Measurements from ENCODE around the gene CASK. TPM values are rescaled to one million over a fixed set of nuclear protein-coding genes. Genes with fewer than 3 reads are reported as not detected.
A peak's percentile ranks its signal among the peaks of the same experiment; 100 is the strongest.
"Not testable (repeated sequence)": the region's sequence is repeated elsewhere in the genome, so short reads cannot be mapped to it uniquely, and the experiment has no call there.

The CASK gene
- total RNA-seq, 2 experiments from 2014 or later, result 39.9 to 44.6 TPM

DNA sequence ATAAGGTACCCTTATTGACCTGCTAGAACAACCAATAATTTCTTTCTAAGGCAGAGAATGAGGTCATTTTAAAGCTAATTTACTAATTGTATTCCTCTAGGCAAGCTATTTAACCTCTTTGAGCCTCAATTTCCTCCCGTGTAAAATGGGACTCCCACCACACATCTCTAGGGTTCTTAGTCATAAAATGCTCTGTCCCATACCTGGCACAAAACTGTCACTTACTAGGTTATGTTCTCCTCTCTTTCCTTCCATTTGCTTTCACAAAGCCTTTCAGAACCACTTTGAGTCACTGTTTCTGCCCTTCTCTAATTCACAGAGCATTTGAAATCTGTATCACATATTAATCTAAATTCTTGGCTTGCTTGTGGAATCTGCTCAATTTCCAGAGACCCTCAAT is 201.8 kb downstream of the CASK start:
- peaks cover 53% of the 10 kb centered on the region for H3K36me3 Mint-ChIP-seq (ENCODE audit: low read depth)
- no peak overlapping the region for H3K4me3 ChIP-seq (ENCODE audit: low read length)
- no peak overlapping the region for H3K27ac ChIP-seq (ENCODE audit: low read depth in 1 of 2, low read length in 2 of 2)
- POLR2A ChIA-PET, result interaction anchor here (0.7 kb wide), 1 partner anchor 163 kb away, joined by 3 read pairs; no protein-coding TSS in a partner anchor
- no peaks in the 10 kb centered on the region for H3K9me3 Mint-ChIP-seq
- H3K4me3 Mint-ChIP-seq, result no peak overlapping the region
- no peaks in the 10 kb centered on the region for H3K27me3 ChIP-seq (ENCODE audit: control insufficient read depth in 1 of 2, insufficient read depth in 2 of 2, low read length in 2 of 2)
- peaks cover 8 to 27% of the 10 kb centered on the region in 2 experiments for H3K9me3 ChIP-seq (ENCODE audit: control insufficient read depth in 1 of 2, insufficient read depth in 1 of 2, low read length in 2 of 2)
- H3K4me1 Mint-ChIP-seq (ENCODE audit: low read depth), result peaks cover 19% of the 10 kb centered on the region
- H3K27me3 Mint-ChIP-seq, result no peaks in the 10 kb centered on the region
- CTCF ChIA-PET, result no interaction called here
- peaks cover 3% of the 10 kb centered on the region for H3K36me3 ChIP-seq (ENCODE audit: insufficient read depth, low read length)
- intact Hi-C loops (cut with DNase I, micrococcal nuclease), result no loop called here
- no peak for ATAC-seq (ENCODE audit: poor library complexity)
- DNase-seq, result no peak
- TF ChIP-seq, protein P1, sequence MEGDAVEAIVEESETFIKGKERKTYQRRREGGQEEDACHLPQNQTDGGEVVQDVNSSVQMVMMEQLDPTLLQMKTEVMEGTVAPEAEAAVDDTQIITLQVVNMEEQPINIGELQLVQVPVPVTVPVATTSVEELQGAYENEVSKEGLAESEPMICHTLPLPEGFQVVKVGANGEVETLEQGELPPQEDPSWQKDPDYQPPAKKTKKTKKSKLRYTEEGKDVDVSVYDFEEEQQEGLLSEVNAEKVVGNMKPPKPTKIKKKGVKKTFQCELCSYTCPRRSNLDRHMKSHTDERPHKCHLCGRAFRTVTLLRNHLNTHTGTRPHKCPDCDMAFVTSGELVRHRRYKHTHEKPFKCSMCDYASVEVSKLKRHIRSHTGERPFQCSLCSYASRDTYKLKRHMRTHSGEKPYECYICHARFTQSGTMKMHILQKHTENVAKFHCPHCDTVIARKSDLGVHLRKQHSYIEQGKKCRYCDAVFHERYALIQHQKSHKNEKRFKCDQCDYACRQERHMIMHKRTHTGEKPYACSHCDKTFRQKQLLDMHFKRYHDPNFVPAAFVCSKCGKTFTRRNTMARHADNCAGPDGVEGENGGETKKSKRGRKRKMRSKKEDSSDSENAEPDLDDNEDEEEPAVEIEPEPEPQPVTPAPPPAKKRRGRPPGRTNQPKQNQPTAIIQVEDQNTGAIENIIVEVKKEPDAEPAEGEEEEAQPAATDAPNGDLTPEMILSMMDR (IDR thresholded peaks at IDR 0.05), result no peak
- H3K4me1 ChIP-seq (ENCODE audit: insufficient read depth, low read length), result peaks cover 29% of the 10 kb centered on the region
- H3K27ac Mint-ChIP-seq, result no peak overlapping the region

DNA sequence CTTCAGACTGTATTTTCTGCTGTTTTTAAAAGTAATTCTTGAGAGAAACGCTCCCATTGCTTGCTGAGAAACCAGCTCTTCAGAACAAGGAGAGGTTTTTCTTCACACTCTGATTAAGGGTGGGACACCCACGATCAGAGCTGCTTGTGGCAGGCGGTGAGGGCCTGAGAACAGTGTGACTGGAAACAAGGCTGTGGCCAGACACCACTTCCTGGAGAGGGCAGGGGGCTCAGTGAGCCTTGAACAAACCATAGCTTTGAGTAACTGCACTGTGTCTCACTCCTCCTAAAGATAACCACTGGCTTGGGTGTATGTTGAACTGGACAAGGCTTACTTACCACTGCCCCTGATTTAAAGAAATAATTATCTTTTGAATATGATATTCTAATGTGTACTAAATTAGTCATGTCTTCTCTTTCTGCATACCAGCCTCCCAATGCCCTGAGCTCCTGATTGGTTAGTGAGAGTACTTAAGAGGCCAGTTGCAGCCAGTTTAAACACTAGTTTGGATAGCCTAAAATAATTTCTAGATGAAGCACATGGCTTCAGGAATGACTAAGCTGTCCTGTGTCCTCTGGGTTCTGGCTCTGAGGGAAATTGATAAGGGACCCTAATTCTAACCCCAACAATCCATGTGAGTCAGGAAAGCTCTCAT is 203.1 kb downstream of the CASK start:
- H3K27me3 ChIP-seq (ENCODE audit: control insufficient read depth in 1 of 2, insufficient read depth in 2 of 2, low read length in 2 of 2), result no peaks in the 10 kb centered on the region
- H3K4me3 ChIP-seq (ENCODE audit: low read length), result no peak overlapping the region
- H3K4me1 ChIP-seq (ENCODE audit: insufficient read depth, low read length), result peaks cover 33% of the 10 kb centered on the region
- Mint-ChIP-seq H3K4me1 (ENCODE audit: low read depth) (peaks cover 26% of the 10 kb centered on the region), H3K27ac (no peak overlapping the region), H3K36me3 (ENCODE audit: low read depth) (peaks cover 62% of the 10 kb centered on the region), H3K4me3 (no peak overlapping the region), H3K27me3 (no peaks in the 10 kb centered on the region), H3K9me3 (no peaks in the 10 kb centered on the region)
- intact Hi-C loops (cut with DNase I, micrococcal nuclease), result no loop called here
- ChIA-PET CTCF (no interaction called here), POLR2A (no interaction called here)
- H3K9me3 ChIP-seq (ENCODE audit: control insufficient read depth in 1 of 2, insufficient read depth in 1 of 2, low read length in 2 of 2), result peaks cover 8 to 27% of the 10 kb centered on the region in 2 experiments
- no peak overlapping the region for H3K27ac ChIP-seq (ENCODE audit: low read depth in 1 of 2, low read length in 2 of 2)
- peak in 10 of 14 experiments; percentile 1 to 71 (median 18) for DNase-seq
- TF ChIP-seq, protein P1 (IDR thresholded peaks at IDR 0.05), result no peak
- peak; percentile 51 for ATAC-seq (ENCODE audit: poor library complexity)
- peaks cover 3% of the 10 kb centered on the region for H3K36me3 ChIP-seq (ENCODE audit: insufficient read depth, low read length)

DNA sequence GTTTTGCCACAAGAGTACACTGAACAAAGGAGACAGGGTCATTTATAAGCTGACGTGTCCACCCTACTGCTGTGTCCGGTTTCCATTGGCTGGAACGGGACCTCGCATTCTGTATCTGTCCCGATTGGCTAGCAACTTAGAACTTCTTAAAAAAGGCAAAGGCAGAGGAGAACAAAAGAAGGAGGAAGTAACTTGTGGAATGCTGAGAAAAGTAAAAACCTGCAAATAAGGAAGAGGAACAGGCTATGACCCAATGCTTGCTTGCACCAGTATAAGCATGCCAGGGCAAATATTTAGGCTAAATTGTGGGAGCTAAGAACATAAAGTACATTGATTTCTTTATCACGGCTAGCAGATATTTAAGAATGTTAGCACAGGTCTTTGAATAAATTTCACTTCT is 203.7 kb downstream of the CASK start:
- ATAC-seq (ENCODE audit: poor library complexity); H3K4me3 Mint-ChIP-seq; H3K4me3 ChIP-seq (ENCODE audit: low read length); H3K27ac Mint-ChIP-seq; H3K27me3 Mint-ChIP-seq; H3K27me3 ChIP-seq (ENCODE audit: control insufficient read depth in 1 of 2, insufficient read depth in 2 of 2, low read length in 2 of 2); intact Hi-C loops (cut with DNase I, micrococcal nuclease); CTCF ChIA-PET; H3K36me3 ChIP-seq (ENCODE audit: insufficient read depth, low read length); POLR2A ChIA-PET; H3K9me3 Mint-ChIP-seq; H3K27ac ChIP-seq (ENCODE audit: low read depth in 1 of 2, low read length in 2 of 2); DNase-seq: not testable (repeated sequence)
- Mint-ChIP-seq H3K4me1 (ENCODE audit: low read depth) (peaks cover 26% of the 10 kb centered on the region), H3K36me3 (ENCODE audit: low read depth) (peaks cover 62% of the 10 kb centered on the region)
- Histone ChIP-seq H3K9me3 (ENCODE audit: control insufficient read depth in 1 of 2, insufficient read depth in 1 of 2, low read length in 2 of 2) (peaks cover 8 to 27% of the 10 kb centered on the region in 2 experiments), H3K4me1 (ENCODE audit: insufficient read depth, low read length) (peaks cover 33% of the 10 kb centered on the region)
